GM20431 (cell line): ENCODE results near the gene XAGE5.
"Not testable (repeated sequence)": the region's sequence is repeated elsewhere in the genome, so short reads cannot be mapped to it uniquely, and the experiment has no call there.

Source experiments
- in situ Hi-C: fragments of 300-500 bp; cut with MseI, MboI; formaldehyde crosslinking; loops from one replicate; pipeline ENCODE4 v1.15.0; 2020; ENCODE audit warnings: low sequenced_read_pairs; ENCODE audit not compliant: unreplicated experiment

Gene XAGE5

GRCh38 chrX:52811065-52811625, at the start of gene XAGE5:
TSS of gene XAGE5 (plus strand) at chrX:52811287. CDS start at chrX:52812567, 1,280 bp downstream.
- in situ Hi-C loops = no loop called here

- in situ Hi-C loops = not testable (repeated sequence)
Measured at GRCh38 chrX:52765983-52766382, 45.1 kb upstream of the XAGE5 start.

GRCh38 chrX:52773504-52773903, 37.6 kb upstream of the XAGE5 start:
- in situ Hi-C loops = not testable (repeated sequence)

- in situ Hi-C loops = not testable (repeated sequence)
Measured at GRCh38 chrX:52797327-52797726, 13.8 kb upstream of the XAGE5 start, which contains the start of gene SPANXN5. TSS of gene SPANXN5 (minus strand) at chrX:52797427. CDS start at chrX:52797348, 79 bp downstream.

- in situ Hi-C loops = not testable (repeated sequence)
Measured at GRCh38 chrX:52804876-52805275, 6.2 kb upstream of the XAGE5 start.

- in situ Hi-C loops = no loop called here
Measured at GRCh38 chrX:52819788-52820187, 8.7 kb downstream of the XAGE5 start.

GRCh38 chrX:52821079-52821760, 10.1 kb downstream of the XAGE5 start:
- in situ Hi-C loops = no loop called here

GRCh38 chrX:52824608-52825007, 13.5 kb downstream of the XAGE5 start:
- in situ Hi-C loops = no loop called here

- in situ Hi-C loops = no loop called here
Measured at GRCh38 chrX:52830551-52830950, 19.5 kb downstream of the XAGE5 start.

- in situ Hi-C loops = no loop called here
Measured at GRCh38 chrX:52839137-52839536, 28.1 kb downstream of the XAGE5 start.

GRCh38 chrX:52843619-52844018, 32.5 kb downstream of the XAGE5 start:
- in situ Hi-C loops = not testable (repeated sequence)

GRCh38 chrX:52852110-52852860, 41.2 kb downstream of the XAGE5 start:
- in situ Hi-C loops = no loop called here

GRCh38 chrX:52856991-52857525, 46.0 kb downstream of the XAGE5 start:
- in situ Hi-C loops = not testable (repeated sequence)

GRCh38 chrX:52865343-52865998, 54.4 kb downstream of the XAGE5 start:
- in situ Hi-C loops = no loop called here
